Fibroblast of skin of left quadriceps (primary cell): ENCODE measurements around the gene ALDH1L2.

Experiments used
- DNase-seq, 2 experiments: peaks; one replicate each; pipeline ENCODE4 v3.0.0-alpha.2; 2013; ENCODE audit warnings: low read depth in 2 of 2

The ALDH1L2 gene

GRCh38 chr12:105083551-105084105 is 630 bp downstream of the ALDH1L2 start:
- peak; percentile 76 to 78 for DNase-seq

GRCh38 chr12:105083031-105083430 is 1.2 kb downstream of the ALDH1L2 start:
- no peak for DNase-seq

- no peak for DNase-seq
These were observed 5.3 kb downstream of the ALDH1L2 start for GRCh38 chr12:105078712-105079570.

- no peak for DNase-seq
These were observed 6.8 kb downstream of the ALDH1L2 start for GRCh38 chr12:105077435-105077834.

- no peak for DNase-seq
These were observed 7.3 kb downstream of the ALDH1L2 start for GRCh38 chr12:105076913-105077312.

- peak in 1 of 2 experiments; percentile 25 for DNase-seq
These were observed 8.2 kb downstream of the ALDH1L2 start for GRCh38 chr12:105076098-105076497.

GRCh38 chr12:105072888-105073488 is 11.3 kb downstream of the ALDH1L2 start:
- DNase-seq, result no peak

GRCh38 chr12:105071981-105072380 is 12.3 kb downstream of the ALDH1L2 start:
- DNase-seq, result no peak

GRCh38 chr12:105069936-105070702 is 14.1 kb downstream of the ALDH1L2 start:
- DNase-seq, result no peak

GRCh38 chr12:105067511-105068031 is 16.7 kb downstream of the ALDH1L2 start:
- no peak for DNase-seq

- DNase-seq, result no peak
These were observed 19.6 kb downstream of the ALDH1L2 start for GRCh38 chr12:105064564-105065178.

- no peak for DNase-seq
These were observed 23.4 kb downstream of the ALDH1L2 start for GRCh38 chr12:105060715-105061378.

- no peak for DNase-seq
These were observed 27.1 kb downstream of the ALDH1L2 start for GRCh38 chr12:105057174-105057573.

- peak; percentile 47 to 49 for DNase-seq
These were observed 31.1 kb downstream of the ALDH1L2 start for GRCh38 chr12:105053116-105053572.

- DNase-seq, result no peak
These were observed 32.3 kb downstream of the ALDH1L2 start for GRCh38 chr12:105051981-105052380.

- DNase-seq, result no peak
These were observed 35.9 kb downstream of the ALDH1L2 start for GRCh38 chr12:105048315-105048714.

GRCh38 chr12:105047308-105047707 is 37.0 kb downstream of the ALDH1L2 start:
- no peak for DNase-seq

GRCh38 chr12:105041186-105041585 is 43.1 kb downstream of the ALDH1L2 start:
- no peak for DNase-seq

GRCh38 chr12:105040476-105040875 is 43.8 kb downstream of the ALDH1L2 start:
- DNase-seq, result no peak

GRCh38 chr12:105036937-105037649 is 47.2 kb downstream of the ALDH1L2 start:
- DNase-seq, result no peak
